HG02623 (cell line): ENCODE results near the gene SP6.

Experiments
- ATAC-seq: cut with Tn5 transposase; IDR thresholded peaks from one replicate; pipeline ENCODE4 v1.9.1; 2021; ENCODE audit warnings: moderate library complexity; ENCODE audit not compliant: unreplicated experiment

The SP6 gene

DNA sequence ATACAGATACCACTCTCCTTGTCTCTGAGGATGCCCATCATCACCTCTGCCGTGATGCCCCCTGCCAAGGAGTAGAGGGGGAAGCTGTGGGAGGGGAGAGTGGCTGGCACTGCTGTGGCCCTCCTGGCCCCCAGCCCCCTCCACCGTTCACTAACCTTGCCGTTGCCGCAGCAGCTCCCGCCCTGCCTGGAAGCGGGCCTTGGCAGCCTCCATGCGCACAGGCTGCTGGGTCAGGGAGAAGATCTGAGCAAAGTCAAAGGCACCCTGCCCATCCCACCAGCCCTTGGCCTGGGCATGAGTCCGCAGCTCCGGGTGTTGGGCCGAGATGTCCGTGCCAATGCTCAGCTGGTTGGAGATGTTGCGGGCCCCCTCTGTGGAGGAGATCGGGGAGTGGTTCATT lies 12.3 kb downstream of the SP6 start:
- ATAC-seq: no peak

DNA sequence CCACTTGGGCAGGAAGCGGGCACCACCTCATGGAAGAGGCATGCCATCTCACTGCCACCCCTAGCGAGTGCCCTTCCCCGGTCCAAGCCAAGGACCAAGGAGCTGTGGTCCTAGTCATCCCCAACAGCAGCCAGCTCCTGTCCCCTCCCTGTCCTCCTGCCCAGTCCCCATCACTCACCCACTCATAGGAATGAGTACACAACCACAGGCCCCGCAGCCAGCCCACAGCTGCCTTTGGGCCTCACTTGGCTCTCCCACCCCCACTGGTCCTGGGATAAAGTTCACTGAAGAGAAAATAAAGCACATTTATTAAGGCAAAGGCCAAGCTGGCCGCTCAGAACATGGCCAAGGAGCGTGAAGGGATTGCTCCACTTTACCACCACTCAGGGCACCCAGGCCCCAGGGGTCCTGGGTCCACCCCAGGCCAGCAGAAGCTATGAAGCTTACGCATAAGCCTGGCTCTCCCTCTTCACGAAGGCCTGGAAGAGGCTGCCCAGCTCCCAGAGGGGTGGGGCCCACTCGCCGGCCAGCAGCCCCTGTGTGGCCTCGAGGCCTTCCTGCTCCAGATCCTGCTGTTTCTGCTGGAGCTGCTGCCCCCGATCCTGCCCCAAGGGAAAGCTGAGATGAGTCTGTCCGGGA lies 13.4 kb downstream of the SP6 start:
- no peak for ATAC-seq

DNA sequence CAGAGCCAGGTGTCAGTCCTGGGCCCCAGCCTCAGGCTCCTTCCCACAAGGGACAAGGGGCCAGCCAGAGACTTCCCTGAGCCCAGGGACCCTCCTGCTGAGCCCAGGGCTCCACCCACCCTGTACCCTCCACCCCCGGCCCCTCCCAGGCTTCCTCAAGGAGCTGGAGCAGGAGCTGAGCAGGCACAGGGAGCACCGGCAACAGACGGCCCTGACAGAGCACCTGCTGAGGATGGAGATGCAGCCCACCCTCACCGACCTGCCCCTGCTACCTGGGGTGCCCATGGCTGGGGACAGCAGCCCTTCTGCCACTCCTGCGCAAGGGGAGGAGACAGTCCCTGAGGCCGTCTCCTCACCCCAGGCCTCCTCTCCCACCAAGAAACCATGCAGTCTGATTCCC lies 14.4 kb downstream of the SP6 start:
- ATAC-seq: no peak

DNA sequence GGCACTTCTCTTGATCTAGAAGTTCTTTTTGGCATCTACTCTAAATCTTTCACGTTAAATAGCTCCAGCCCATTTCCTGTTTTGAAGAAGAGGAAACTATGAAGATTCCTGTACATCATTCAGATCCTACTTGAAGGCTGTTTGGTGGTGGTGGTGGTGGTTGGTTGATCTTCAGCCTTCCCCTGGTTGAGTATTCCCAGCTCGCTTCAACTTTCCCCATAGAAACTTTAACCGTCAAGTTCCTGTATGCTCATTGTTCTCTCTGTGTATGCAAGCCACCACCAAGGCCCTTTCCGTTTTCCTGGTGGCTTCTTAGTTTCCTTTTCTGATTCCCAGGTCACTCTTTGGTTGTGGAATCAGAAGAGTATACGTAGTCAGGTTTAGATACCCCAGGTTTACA lies 16.2 kb downstream of the SP6 start:
- ATAC-seq: no peak

DNA sequence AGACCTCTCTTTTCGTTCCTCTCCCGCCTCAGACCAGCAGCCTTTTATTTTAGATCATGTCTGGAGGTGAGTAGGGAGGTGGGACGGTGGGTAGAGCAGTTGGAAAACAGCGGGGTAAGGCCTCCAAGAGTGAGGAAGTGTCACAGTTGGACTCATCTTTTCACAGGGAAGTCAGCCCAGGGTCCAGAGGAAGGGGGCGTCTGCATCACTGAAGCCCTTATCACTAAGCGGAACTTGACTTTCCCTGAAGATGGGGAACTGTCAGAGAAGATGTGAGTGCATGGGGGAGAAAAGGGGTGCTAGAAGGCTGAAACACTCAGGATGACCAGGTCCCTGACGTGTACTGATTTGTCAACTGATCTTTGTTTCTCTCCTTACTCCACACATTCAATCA lies 19.0 kb downstream of the SP6 start:
- ATAC-seq: no peak

DNA sequence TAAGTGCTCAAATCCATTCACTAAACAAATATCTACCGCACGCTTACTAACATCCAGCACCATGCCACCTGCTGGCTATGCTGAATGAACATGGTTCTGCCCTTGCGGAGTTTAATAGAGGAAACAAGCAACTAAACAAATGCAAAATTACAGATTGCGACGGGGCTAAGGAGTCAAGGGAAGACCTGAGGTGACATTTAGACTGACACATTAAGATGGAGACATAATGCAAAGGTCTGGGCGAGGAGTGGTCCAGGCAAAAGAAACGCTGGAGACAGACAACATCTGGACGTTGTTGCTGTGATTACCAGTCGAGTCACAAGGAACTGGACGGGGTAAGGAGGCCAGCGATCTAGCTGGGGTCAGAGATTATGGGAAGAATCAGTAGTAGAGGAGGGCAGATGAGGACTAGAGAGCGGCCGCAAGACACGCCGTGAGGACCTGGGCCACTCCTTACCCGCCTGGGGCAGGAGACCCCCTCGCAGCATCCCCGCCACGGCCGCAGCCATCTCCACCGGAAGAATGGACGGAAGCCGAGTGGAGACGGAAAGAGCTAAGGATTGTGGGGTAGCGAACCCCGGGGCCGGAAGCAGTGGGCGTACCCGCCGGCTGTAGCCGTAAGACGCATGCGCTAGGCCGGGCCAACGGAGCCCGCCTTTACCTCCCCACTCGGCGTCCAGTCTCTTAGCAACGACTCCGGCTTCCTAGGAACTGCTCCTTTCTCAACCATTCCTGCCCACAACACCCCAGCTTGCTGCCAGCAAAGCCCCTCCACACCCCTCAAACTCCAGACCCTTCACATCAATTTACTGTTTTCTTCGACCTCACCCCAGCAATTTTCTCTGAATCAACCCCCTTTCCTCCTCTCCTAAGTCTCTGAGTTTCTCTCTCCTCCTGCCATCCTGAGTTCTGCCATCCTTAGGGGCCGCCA lies 19.7 kb downstream of the SP6 start, which contains the start of the genes LRRC46 and MRPL10:
Gene LRRC46, plus strand, starts transcription at position 668 of the 931 bp plus-strand sequence. CDS start 320 bp downstream, outside the sequence.
Gene MRPL10, minus strand, starts transcription at position 539 of the 931 bp plus-strand sequence. Its CDS starts 30 bp downstream, at position 509.
- ATAC-seq: peak; percentile 91

DNA sequence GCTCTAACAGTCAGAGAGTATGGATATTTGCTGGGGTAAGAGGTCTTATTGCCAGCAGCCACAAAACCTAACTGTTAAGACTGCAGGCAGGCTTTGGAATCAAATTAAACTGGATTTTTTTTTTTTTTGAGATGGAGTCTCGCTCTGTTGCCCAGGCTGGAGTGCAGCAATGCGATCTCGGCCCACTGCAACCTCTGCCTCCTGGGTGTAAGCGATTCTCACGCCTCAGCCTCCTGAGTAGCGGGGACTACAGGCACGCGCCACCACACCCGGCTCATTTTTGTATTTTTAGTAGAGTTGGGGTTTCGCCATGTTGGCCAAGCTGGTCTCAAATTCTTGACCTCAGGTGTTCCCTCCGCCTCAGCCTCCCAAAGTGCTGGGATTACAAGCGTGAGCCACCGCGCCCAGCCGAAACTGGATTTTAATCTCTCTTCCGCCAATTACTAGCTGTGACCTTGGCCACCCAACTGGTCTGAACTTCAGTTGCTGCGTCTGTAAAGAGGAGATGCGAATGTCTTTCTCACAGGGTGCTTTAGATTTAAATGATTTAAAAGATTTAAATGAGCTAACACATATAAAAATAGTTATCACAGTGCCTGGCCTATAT lies 20.5 kb downstream of the SP6 start:
- no peak for ATAC-seq

DNA sequence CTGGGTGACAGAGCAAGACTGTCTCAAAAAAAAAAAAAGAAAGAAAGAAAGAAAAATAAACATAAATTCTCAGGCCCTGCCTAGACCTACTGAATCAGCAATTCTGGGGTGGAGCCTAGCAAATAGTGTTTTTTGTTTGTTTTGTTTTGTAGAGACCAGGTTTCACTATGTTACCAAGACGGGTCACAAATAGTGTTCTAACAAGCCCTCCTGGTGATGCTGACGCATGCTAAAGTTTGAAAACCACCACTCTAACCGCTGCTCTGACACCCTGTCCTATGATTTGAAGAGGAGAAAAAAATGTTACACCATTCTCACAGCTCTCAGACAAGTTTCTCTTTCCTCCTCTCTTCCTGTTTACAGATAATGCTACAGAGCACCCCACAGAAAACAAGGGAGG lies 21.1 kb downstream of the SP6 start:
- ATAC-seq: no peak

DNA sequence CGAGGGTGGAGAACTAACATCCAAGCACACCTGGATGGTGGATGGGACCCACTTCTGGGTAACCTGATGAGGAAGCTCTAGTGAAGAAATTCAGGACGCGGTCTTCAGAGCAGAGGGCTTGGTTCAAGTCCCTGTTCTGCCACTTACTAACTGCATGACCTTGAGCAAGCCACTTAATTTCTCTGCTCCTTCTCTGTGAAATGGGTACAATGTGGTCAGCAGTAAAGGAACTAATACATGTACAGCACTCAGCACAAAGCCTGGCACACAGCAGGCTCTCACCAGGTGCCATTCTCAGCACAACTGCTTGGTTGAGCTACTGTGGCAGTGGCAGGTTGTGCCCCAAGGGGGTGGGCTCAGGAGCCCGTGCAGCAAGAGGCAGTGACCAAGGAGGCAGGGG lies 27.4 kb downstream of the SP6 start:
- no peak for ATAC-seq

DNA sequence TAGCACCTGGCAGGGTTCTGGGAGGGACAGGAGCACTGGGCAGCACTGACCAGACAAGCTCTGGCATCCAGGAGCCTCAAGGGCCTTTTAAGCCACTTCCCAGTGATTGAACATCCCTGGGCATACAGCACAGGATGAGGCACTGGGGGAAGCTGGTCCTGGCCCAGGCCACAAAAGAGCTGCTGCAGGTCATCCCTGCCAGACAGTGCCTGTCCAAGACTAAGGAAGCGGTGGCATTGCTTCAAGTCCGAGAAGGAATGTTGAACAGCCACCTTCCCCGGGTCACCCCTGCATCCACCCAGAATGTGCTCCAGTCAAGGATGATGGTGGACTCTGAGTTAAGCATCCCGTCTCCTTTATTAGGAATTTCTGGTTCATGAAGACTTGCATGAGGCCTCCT lies 28.2 kb downstream of the SP6 start:
- no peak for ATAC-seq

DNA sequence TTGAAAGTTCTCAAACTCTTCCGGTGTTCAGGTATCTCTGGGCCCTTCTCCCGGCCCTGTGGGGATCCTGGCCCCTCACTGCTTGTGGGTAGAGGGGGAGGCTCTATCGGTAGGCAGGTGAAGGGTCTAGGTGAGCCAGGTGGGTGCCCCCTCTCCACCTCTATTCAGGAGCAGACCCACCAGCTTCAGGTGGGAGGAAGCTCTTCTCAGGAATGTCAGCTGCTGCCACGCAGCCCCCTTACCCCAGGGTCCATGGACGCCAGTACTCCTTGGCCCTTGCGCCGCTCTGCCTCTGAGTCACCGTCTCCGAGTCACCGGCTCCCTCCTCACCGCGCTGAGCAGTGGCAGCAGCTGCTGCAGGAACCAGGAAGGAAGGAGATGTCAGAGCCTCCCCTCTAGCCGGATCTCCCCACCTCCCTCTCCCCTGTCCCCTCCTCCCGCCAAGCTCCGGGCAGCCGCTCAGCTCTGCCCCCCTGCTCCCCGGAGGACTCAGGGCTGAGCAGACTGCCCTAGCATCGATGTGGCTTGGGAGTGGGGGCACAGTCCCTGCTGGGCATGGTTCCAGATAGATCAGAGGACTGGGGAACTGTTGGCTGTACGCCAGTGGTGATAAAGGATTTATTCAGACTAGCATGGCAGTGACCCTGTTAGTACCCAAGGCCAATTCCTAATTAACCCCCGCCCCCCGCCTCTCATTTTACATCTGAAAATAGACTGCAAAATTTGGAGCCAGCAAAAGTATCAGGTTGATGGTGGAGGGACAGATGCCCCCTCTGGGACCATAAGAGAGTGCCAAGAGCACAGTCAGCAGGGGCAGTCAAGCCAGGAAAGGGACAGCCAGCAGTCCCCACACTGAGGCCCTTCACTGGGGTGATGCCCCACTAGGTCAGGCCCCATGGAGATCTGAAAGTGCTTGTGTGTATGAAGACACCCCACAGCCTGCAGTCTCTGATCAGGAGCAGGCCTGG lies 29.3 kb downstream of the SP6 start, which contains the start of gene OSBPL7:
Gene OSBPL7, minus strand, starts transcription at position 371 of the 968 bp plus-strand sequence. CDS start 1,516 bp downstream, outside the sequence.
- peak; percentile 67 for ATAC-seq

DNA sequence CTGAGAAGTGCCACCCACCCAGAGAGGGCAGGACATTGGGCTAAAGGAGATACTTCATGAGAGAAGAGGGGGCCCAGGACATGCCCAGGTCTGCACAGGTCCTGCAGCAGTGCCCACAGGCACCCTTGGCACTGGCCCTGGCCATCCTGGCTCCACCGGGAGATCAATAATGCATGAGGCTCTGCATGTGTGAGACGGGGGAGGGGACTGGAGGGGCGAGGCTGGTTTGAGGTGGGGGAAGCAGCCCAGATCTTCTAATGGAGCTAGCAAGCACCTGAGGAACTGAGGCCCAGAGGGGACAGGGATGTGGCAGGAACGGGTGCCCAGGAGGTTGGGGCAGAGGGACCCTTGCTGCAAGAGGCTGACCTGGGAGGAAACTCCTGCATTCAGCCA lies 29.9 kb downstream of the SP6 start:
- ATAC-seq: no peak

DNA sequence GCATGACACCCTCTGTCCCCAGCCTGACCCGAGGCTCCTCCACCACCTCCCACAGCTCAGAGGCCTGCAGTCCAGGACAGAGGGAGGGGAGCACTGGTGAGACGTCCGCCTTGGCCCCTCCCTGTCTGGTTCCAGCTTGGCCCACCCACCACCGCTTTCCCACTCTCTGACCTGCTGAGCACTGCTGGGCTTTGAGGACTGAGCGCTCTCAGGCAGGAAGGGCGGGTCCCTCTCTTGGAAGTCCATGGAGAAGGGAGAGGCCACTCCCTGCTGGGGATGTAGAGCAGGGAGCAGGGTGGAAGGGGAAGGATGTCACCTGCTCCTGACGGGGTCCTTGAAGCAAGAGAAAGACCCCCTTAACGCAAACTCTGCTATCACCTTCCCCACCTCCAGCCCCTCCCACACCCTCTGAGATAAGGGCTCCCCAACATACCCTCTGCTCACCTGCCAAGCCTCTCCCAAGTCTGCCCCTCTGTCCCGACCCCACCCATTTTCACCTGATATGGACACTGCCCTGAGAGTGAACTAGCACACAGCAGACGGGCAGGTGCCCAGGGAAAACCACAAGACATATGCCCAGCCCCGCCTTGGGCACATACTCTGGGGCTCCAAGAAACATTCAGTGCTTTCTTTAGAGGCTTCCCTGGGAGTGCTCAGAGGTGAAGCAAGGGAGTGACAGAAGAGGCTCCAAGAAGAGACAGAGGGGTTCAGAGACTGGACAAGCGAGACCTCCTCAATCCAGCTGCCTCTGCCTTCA lies 30.8 kb downstream of the SP6 start:
- ATAC-seq: no peak

DNA sequence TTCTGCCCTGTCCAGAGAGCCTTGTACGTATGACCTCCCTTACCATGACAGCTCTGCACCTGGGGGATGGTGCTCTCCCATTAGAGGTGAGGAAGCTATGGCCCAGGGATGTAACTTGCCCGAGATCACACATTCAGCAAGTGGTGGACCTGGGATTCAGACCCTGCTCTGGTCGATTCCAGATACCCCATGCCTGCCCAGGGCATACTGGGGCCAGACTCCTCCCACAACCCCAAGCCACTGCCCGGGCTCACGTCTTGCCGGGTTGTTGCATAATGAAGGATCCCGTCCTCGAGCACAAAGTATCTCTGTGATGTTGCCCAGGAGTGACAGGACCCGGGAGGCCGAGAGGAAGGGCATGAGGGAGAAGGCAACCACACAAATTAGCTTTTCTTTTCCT lies 31.5 kb downstream of the SP6 start:
- ATAC-seq: no peak

DNA sequence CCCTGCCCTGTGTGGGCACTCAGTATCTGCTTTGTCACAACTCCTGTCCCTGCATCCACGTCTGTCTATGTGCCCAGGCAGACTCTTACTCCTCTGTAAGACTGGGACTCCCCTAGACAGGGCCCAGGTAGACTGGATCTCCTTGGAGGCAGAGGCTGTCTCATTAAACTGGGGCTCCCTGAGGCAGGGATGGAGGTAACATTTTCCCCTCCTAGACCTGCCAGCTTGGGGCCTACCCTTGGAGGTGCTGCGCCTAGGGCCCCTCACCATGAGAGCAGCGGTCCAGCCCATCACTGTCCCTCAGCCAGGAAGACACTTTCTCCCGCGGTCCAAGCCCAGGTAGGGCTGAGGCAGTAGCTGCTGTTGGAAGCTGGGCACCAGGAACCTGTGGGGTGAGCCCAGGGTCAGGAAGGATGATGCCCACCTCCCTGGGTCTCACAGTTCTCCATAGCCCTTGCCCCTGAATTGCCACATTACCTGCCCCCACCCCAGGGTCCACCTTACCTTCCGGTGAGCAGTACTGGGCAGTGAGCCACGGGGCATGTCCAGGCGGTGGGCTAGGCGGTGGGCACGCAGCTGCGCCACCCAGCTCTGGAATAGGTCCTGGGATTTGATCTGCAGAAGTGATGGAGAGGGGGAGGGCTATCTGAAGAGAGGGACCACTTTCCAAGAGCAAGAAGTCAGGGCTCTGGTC lies 32.8 kb downstream of the SP6 start:
- ATAC-seq: no peak

DNA sequence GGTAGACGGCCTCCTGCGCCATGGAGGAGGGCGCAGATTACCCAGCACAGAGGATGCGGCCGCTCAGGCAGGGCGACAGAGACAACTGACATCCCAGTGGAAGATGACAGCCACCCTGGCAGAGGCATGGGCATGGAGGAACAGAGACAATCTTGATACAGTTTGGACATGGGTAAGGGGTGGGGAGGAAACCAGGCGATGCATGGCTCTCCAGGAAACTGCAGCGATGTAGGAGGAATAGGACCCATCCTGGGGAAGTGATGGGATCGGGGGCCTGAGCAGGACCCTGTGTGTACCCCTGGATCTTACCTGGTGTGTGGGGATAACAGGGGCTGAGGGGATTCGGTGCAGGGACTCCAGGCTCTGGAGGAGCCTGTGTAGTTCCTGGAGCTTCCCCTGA lies 34.0 kb downstream of the SP6 start:
- no peak for ATAC-seq

DNA sequence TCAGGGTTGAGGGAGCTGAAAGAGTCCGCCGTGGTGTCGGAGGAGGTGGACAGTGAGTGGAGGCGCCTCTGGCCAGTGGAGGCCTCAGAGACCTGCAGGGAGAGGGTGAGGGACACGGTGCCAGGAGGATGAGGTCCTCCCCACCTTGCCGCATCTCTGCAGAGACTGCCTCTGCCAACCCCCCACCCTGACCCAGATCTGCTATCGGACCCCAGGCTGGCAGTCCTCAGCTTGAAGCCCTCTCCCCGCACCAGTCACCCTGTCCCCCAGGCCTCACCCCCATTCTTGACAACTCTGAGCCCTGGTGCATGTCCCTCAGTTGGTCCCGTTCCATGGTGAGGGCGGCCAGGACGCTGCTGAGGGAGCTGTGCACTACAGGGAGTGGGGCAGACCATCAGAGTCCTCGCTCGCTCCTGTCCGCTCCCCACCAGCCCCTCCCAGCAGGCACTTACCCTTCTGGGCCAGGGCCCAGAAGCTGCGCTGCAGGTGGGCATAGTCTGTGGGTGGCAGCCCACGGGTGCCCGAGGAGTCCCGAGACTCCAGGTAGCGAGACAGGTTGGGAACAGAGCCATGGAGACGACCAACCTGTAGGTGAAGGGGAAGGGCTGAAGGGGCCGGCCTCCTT lies 34.7 kb downstream of the SP6 start:
- ATAC-seq: no peak

DNA sequence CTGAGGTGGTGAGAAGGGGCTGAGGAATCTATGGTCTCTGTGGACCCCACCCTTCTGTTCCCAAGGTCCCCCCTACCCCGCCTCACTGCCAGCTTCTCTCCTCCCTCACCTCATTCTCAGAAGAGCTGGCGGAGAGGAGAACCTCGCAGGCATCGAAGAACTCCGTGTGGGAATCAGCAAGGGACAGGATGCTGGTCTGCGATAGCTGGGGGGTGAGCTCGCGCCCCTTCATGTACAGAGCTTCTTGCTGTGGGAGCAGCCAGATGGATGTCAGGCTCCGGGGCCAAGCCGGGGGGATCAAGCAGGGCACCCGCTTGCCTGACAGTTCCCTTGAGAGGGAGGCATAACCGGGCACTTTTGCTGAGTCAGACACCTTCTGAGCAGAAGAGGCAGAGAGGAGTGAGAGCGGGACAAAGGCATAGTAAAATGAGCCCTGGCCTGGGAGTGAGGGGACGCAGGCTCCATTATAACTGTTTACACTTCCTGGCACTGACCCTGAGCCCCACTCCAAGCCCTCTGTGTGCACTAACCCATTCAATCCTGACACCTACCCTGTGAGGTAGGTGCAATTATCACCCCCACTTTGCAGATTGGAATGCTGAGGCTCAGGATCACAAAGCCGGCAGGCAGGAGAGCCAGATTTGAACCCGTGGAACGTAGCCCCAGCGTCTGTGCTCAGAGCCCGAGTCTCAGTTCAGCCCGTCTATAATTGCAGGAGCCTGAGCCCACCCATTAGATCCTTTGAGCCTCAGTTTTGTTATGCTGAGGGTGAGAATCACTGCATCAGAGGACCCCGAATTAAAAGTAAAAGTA lies 35.7 kb downstream of the SP6 start:
- no peak for ATAC-seq
